B cell (primary cell): ENCODE measurements around the gene PAX2. TPM values are rescaled to one million over a fixed set of nuclear protein-coding genes. Genes with fewer than 3 reads are reported as not detected.

Source experiments
- ATAC-seq: fragments of 200-7000 bp; cut with Tn5 transposase; one replicate; pipeline ENCODE4 v1.10.0; 2021; ENCODE audit warnings: low read depth, mild to moderate bottlenecking, moderate number of reproducible peaks, moderate library complexity
- CTCF ChIA-PET: fragments of 350-600 bp; sonication (Branson Sonifier 250); formaldehyde crosslinking; loops from one replicate; lab custom pipeline; 2021; ENCODE audit warnings: antibody characterized with exemption, inconsistent platforms; lab: Charles Lee
- POLR2A ChIA-PET: fragments of 350-600 bp; sonication (Branson Sonifier 250); formaldehyde crosslinking; loops from one replicate; lab custom pipeline; 2021; ENCODE audit warnings: antibody characterized with exemption; lab: Charles Lee
- DNase-seq: peaks from one replicate; pipeline ENCODE4 v3.0.0; 2013
- H2AFZ ChIP-seq: 2 replicates; pipeline ENCODE4 v1.6.1; 2012; ENCODE audit warnings: mild to moderate bottlenecking, low read depth, low read length; ENCODE audit not compliant: insufficient read depth, poor library complexity, severe bottlenecking
- H3K27ac ChIP-seq, 2 donors: 1 replicate in 1 of 2; 2 replicates in 1 of 2; pipeline ENCODE4 v1.5.1; 2012 to 2013; ENCODE audit warnings: low read length in 2 of 2, mild to moderate bottlenecking in 2 of 2, moderate library complexity in 1 of 2
- H3K27me3 ChIP-seq, 4 experiments: fragments of 200-600 bp in 1 of 4; sonication (generic) in 1 of 4; replicated peaks in 1 of 4; 1 replicate in 2 of 4; 2 replicates in 2 of 4; pipeline versions ENCODE4 v1.6.1 to v1.7.0; 2013 to 2016; ENCODE audit warnings: low read length in 3 of 4, mild to moderate bottlenecking in 2 of 4, mixed read lengths in 1 of 4, moderate library complexity in 1 of 4; ENCODE audit not compliant: insufficient read depth in 4 of 4, control insufficient read depth in 3 of 4; ENCODE audit errors: control extremely low read depth in 1 of 4
- H3K36me3 ChIP-seq, 2 experiments: replicated peaks in 1 of 2; 1 replicate in 1 of 2; 2 replicates in 1 of 2; pipeline versions ENCODE4 v1.6.1 to v1.7.1; 2013; ENCODE audit warnings: low read length in 1 of 2; ENCODE audit not compliant: insufficient read depth in 2 of 2, control insufficient read depth in 1 of 2; ENCODE audit errors: control extremely low read depth in 1 of 2, extremely low read depth in 1 of 2
- H3K4me1 ChIP-seq, 2 donors: fragments of 200-600 bp in 1 of 2; sonication (generic) in 1 of 2; 1 replicate in 1 of 2; 2 replicates in 1 of 2; pipeline versions ENCODE4 v1.5.1 to v1.6.1; 2013 to 2017; ENCODE audit warnings: low read length in 2 of 2; ENCODE audit not compliant: control insufficient read depth in 2 of 2, insufficient read depth in 2 of 2
- H3K4me2 ChIP-seq: replicated peaks from 2 replicates; pipeline ENCODE3; 2012; ENCODE audit warnings: mild to moderate bottlenecking, low read depth, low read length; ENCODE audit not compliant: poor library complexity, severe bottlenecking
- H3K4me3 ChIP-seq, 5 experiments: fragments of 200-600 bp in 1 of 5; sonication (generic) in 1 of 5; 1 replicate in 3 of 5; 2 replicates in 2 of 5; pipeline versions ENCODE4 v1.5.1 to v1.7.0; 2011 to 2016; ENCODE audit warnings: low read length in 4 of 5, mild to moderate bottlenecking in 4 of 5, low read depth in 2 of 5, control low read depth in 1 of 5, moderate library complexity in 1 of 5; ENCODE audit not compliant: insufficient read depth in 1 of 5; ENCODE audit errors: control extremely low read depth in 1 of 5, extremely low read depth in 1 of 5
- H3K79me2 ChIP-seq: fragments of 200-600 bp; sonication (generic); one replicate; pipeline ENCODE4 v1.6.0; 2016; ENCODE audit warnings: low read length; ENCODE audit not compliant: control insufficient read depth, insufficient read depth
- H3K9ac ChIP-seq: fragments of 200-600 bp; sonication (generic); 2 replicates; pipeline ENCODE4 v1.6.1; 2017; ENCODE audit warnings: mild to moderate bottlenecking, low read length, moderate library complexity
- H3K9me3 ChIP-seq, 3 donors: one replicate each; pipeline versions ENCODE4 v1.6.1 to v1.7.1; 2013; ENCODE audit warnings: low read length in 2 of 3; ENCODE audit not compliant: control insufficient read depth in 2 of 3, insufficient read depth in 1 of 3; ENCODE audit errors: control extremely low read depth in 1 of 3
- H4K20me1 ChIP-seq: 2 replicates; pipeline ENCODE4 v1.6.0; 2012; ENCODE audit warnings: mild to moderate bottlenecking, low read length; ENCODE audit not compliant: insufficient read depth, control insufficient read depth, poor library complexity, severe bottlenecking
- H3K27ac Mint-ChIP-seq: one replicate; pipeline ENCODE4 v1.8.0; 2021; ENCODE audit warnings: mixed read lengths
- H3K27me3 Mint-ChIP-seq: one replicate; pipeline ENCODE4 v1.8.0; 2021; ENCODE audit warnings: mixed read lengths
- H3K4me1 Mint-ChIP-seq: one replicate; pipeline ENCODE4 v1.8.0; 2021; ENCODE audit warnings: mixed read lengths
- H3K4me3 Mint-ChIP-seq: one replicate; pipeline ENCODE4 v1.8.0; 2021; ENCODE audit warnings: mixed read lengths
- H3K9me3 Mint-ChIP-seq: one replicate; pipeline ENCODE4 v1.8.0; 2022; ENCODE audit warnings: mixed read lengths; ENCODE audit not compliant: insufficient read depth
- EZH2 ChIP-seq: IDR thresholded peaks from 2 replicates; pipeline ENCODE4 v1.6.1; 2012; ENCODE audit warnings: borderline replicate concordance, low read depth, mild to moderate bottlenecking, moderate library complexity, low read length; ENCODE audit not compliant: insufficient read depth, poor library complexity, severe bottlenecking
- WGBS: methylation state at CpG from one replicate; pipeline ENCODE4 v1.1.5; 2013; ENCODE audit warnings: missing lambda C conversion rate; ENCODE audit not compliant: insufficient coverage; 5-methylcytosine and 5-hydroxymethylcytosine counted together
- intact Hi-C: fragments of 100-400 bp; cut with micrococcal nuclease; formaldehyde crosslinking; loops from one replicate; pipeline ENCODE4 v1.10.0; 2022
- polyA plus RNA-seq: library from polyadenylated mRNA; depleted of rRNA; stranded (reverse); fragments of >200 nt; gene quantifications from 2 replicates; pipeline ENCODE4 v1.2.3, GENCODE V29; 2012
- total RNA-seq, 2 donors: library from RNA; stranded (reverse); fragments of 120-200 nt in 1 of 2; gene quantifications; 1 replicate in 1 of 2; 2 replicates in 1 of 2; pipeline versions ENCODE4 v1.2.3 to v1.2.4, GENCODE V29; 2013 to 2022
- TF ChIP-seq, protein P1 (sequence below): fragments of 200-600 bp; IDR thresholded peaks from one replicate; pipeline ENCODE4 v1.8.0; 2022; ENCODE audit warnings: antibody characterized with exemption, mild to moderate bottlenecking

PAX2 gene
- total and polyA plus RNA-seq, 2 donors (not counting 1 experiment from before 2014, with no cell fraction given), result 0.12 TPM; not detected in 1

DNA sequence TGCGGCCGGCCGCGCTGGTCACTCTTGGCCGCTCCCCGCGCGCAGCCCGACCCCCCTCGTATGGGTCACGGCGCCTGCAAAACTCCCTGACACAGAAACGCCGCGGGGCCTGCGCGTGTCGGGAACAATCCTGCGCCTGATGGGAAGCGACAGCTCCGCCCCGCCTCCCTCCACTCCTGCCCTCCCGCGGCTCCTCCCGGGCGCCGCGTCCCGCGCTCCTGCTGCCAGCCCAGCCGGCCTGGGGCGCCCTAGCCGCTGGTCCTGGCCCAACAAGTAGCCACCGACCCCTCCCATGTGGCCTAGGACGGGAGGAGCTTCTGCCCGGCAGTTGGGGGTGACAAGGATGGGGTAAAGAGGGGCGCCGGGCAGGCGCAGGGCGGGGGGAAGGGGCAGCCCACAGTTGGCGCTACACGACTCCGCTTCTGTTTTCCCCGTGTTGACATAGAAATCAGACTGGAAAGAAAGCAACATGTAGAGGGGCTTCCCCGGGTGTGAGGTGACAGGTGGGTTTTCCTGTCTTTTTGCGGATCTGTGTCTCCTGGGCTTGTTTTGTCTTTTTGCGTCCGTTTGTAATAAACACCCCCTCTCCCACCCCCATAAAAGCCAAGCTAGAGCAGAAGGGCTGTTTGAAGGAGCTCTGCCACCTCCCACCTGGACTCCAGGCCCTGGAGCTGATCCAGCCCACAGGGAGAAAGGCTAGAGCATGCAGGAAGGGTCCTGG, 35.1 kb upstream of the PAX2 start:
- Mint-ChIP-seq H3K9me3 (no peaks in the 10 kb centered on the region), H3K4me3 (no peak overlapping the region), H3K27me3 (peaks cover 74% of the 10 kb centered on the region), H3K4me1 (peaks cover 18% of the 10 kb centered on the region), H3K27ac (no peak overlapping the region)
- Histone ChIP-seq H3K36me3 (no peaks in the 10 kb centered on the region), H2AFZ (no peak overlapping the region), H3K4me3 (no peak overlapping the region), H3K4me2 (no peak overlapping the region), H4K20me1 (no peaks in the 10 kb centered on the region), H3K9ac (no peak overlapping the region), H3K4me1 (peaks cover 6 to 23% of the 10 kb centered on the region in 2 donors), H3K79me2 (no peaks in the 10 kb centered on the region), H3K27ac (no peak overlapping the region), H3K27me3 (peaks cover 0 to 71% (median 35%) of the 10 kb centered on the region in 4 experiments), H3K9me3 (peaks cover 0 to 13% (median 0%) of the 10 kb centered on the region in 3 donors)
- POLR2A ChIA-PET, result no interaction called here
- CTCF ChIA-PET, result no interaction called here
- TF ChIP-seq, protein P1, sequence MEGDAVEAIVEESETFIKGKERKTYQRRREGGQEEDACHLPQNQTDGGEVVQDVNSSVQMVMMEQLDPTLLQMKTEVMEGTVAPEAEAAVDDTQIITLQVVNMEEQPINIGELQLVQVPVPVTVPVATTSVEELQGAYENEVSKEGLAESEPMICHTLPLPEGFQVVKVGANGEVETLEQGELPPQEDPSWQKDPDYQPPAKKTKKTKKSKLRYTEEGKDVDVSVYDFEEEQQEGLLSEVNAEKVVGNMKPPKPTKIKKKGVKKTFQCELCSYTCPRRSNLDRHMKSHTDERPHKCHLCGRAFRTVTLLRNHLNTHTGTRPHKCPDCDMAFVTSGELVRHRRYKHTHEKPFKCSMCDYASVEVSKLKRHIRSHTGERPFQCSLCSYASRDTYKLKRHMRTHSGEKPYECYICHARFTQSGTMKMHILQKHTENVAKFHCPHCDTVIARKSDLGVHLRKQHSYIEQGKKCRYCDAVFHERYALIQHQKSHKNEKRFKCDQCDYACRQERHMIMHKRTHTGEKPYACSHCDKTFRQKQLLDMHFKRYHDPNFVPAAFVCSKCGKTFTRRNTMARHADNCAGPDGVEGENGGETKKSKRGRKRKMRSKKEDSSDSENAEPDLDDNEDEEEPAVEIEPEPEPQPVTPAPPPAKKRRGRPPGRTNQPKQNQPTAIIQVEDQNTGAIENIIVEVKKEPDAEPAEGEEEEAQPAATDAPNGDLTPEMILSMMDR, result no peak
- no peak for TF ChIP-seq EZH2
- WGBS, result 9% methylated on average over 31 of the region's 48 CpGs
- intact Hi-C loops, result no loop called here
- DNase-seq (no peak), ATAC-seq (no peak)
